ENCODE measurements around the gene TBC1D1. TPM values are rescaled to one million over a fixed set of nuclear protein-coding genes. Genes with fewer than 3 reads are reported as not detected.

Gene TBC1D1
- total RNA-seq, 4 donors from 2014 or later = 15.9 to 24.0 (median 20.0) TPM

DNA sequence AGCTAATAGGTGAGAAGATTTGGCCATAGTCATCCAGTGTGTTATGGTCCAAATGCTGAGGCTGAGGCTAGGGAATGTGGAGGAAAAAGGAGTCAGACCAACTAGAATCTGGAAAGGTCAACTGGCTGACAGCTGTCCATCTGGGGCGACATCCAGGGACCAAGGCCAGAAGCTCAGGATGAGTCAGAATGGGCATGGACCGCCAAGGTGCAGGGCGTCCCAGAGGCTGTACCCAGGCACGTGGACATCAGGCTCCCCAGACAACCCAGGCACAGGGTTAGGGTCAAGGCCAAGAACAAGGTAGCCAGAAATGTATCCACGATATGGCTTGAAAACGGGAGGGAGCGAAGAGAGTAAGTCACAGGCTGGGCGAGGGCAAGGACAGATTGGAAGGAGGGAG is 43.2 kb downstream of the TBC1D1 start:
- no peak for TF ChIP-seq POLR2A (IDR thresholded peaks at IDR 0.05)
- TF ChIP-seq, protein P1, sequence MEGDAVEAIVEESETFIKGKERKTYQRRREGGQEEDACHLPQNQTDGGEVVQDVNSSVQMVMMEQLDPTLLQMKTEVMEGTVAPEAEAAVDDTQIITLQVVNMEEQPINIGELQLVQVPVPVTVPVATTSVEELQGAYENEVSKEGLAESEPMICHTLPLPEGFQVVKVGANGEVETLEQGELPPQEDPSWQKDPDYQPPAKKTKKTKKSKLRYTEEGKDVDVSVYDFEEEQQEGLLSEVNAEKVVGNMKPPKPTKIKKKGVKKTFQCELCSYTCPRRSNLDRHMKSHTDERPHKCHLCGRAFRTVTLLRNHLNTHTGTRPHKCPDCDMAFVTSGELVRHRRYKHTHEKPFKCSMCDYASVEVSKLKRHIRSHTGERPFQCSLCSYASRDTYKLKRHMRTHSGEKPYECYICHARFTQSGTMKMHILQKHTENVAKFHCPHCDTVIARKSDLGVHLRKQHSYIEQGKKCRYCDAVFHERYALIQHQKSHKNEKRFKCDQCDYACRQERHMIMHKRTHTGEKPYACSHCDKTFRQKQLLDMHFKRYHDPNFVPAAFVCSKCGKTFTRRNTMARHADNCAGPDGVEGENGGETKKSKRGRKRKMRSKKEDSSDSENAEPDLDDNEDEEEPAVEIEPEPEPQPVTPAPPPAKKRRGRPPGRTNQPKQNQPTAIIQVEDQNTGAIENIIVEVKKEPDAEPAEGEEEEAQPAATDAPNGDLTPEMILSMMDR (IDR thresholded peaks at IDR 0.05) = no peak
- WGBS, 2 donors = 95% methylated on average over 8 of the region's 8 CpGs
- DNase-seq (ENCODE audit: low spot score in 2 of 2) = no peak
- intact Hi-C loops (cut with DNase I; ENCODE audit: low total_unique reads) = no loop called here
- no peak overlapping the region for H3K4me3 ChIP-seq (ENCODE audit: low read depth, poor library complexity, severe bottlenecking)

DNA sequence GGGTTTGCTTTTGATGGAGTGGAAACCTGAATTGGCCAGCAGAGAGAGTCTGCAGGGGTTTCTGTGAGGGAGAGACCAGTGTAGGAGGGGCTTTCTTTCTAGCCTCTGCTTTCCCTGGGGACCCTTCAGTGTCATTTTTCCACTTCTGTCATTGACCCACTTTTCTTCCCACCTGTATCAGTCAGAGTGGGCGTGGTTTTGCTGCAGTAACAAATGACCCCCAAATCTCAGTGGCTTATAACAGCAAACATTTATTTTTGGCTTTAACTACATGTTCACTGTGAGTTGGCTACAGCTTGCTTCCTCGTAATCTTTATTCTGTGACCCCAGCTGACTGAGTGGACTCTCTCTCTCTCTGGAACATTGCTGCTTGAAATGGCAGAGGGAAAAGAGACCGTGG is 43.7 kb downstream of the TBC1D1 start:
- H3K4me3 ChIP-seq (ENCODE audit: low read depth, poor library complexity, severe bottlenecking) = no peak overlapping the region
- DNase-seq (ENCODE audit: low spot score in 2 of 2) = no peak
- 75 to 90% methylated on average over 3 of the region's 3 CpGs for WGBS, 2 donors
- intact Hi-C loops (cut with DNase I; ENCODE audit: low total_unique reads) = no loop called here
- TF ChIP-seq, protein P1 (IDR thresholded peaks at IDR 0.05) = no peak
- no peak for TF ChIP-seq POLR2A (IDR thresholded peaks at IDR 0.05)

DNA sequence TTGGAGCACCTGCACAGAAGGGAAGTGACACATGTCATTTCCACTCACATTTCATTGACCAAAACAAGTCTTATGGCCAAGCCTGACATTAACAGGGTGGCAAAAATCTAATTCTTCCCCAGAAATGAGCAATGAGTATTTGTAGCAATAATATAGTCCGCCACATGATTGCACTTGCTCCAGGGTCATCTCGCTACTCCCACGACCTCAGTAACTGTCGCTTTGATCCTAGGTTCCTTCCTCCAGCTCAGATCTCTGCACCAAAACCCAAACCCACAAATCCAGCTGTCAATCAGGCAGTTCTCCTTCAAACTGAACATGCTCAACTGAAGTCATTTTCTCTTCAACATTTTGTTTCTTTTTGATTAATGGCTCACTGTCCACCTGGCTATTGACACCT is 44.1 kb downstream of the TBC1D1 start:
- intact Hi-C loops (cut with DNase I; ENCODE audit: low total_unique reads) = no loop called here
- no peak overlapping the region for H3K4me3 ChIP-seq (ENCODE audit: low read depth, poor library complexity, severe bottlenecking)
- WGBS, 2 donors = 77 to 82% methylated on average over 4 of the region's 4 CpGs
- TF ChIP-seq, protein P1 (IDR thresholded peaks at IDR 0.05) = no peak
- TF ChIP-seq POLR2A (IDR thresholded peaks at IDR 0.05) = no peak
- DNase-seq (ENCODE audit: low spot score in 2 of 2) = no peak

DNA sequence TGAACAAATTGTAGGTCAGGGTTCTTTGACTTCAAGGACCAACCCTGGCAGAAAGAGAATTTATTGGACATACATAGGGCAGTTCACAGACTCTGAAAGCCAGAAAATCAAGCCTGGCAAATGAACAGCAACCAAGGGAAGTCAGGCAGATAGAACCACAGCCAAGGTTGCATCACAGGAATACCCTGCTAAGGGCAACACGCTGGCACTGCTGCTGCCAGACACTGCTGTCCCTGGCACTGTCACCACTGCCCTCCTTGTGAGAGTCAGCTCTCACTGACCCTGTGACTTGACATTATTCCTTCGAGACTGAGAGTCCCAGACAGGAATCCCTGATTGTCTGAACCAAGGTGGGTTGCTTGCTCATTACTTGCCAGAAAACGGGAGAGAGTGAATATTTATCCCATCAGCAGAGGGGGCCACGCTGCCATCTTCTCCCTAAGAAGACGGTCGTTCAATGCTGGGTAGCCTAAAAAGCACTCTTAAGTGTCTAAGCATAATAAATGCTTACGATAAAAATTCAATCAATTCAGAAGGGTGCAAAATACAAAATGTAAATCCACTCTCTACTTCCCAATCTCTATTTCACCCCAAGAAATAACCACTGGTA is 46.1 kb downstream of the TBC1D1 start:
- no peak overlapping the region for H3K4me3 ChIP-seq (ENCODE audit: low read depth, poor library complexity, severe bottlenecking)
- intact Hi-C loops (cut with DNase I; ENCODE audit: low total_unique reads) = no loop called here
- 54 to 57% methylated on average over 7 of the region's 7 CpGs for whole genome bisulfite sequencing, 2 donors
- no peak for TF ChIP-seq POLR2A (IDR thresholded peaks at IDR 0.05)
- TF ChIP-seq, protein P1 (IDR thresholded peaks at IDR 0.05) = no peak
- no peak for DNase-seq (ENCODE audit: low spot score in 2 of 2)

DNA sequence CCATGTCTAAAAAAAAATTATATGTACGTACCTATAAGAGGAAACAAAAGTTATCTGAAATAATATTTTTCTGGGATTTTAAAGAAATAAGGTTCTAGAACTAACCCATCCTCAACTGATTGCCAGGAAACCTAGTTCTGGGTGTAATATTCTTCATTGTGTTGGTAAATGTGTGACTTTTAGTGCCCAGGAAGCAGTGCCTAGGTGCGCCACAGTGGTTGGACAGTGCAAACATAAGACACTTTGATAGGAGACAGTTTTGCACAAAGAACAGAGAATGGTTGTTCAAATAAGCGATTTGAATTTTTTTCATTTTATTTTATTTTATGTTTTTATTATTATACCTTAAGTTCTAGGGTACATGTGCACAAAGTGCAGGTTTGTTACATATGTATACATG is 47.3 kb downstream of the TBC1D1 start:
- no peak for TF ChIP-seq POLR2A (IDR thresholded peaks at IDR 0.05)
- TF ChIP-seq, protein P1 (IDR thresholded peaks at IDR 0.05) = no peak
- 91 to 97% methylated on average over 3 of the region's 3 CpGs for WGBS, 2 donors
- no peak overlapping the region for H3K4me3 ChIP-seq (ENCODE audit: low read depth, poor library complexity, severe bottlenecking)
- intact Hi-C loops (cut with DNase I; ENCODE audit: low total_unique reads) = no loop called here
- no peak for DNase-seq (ENCODE audit: low spot score in 2 of 2)
